ENCODE results near the gene BCL2.

GRCh38 chr18:63316612-63317555, 2.7 kb downstream of the BCL2 start:
- TF ChIP-seq CTCF (conservative IDR thresholded peaks at IDR 0.05; ENCODE audit: low read depth, low read length) = no peak
- no peak for TF ChIP-seq EZH2 (IDR thresholded peaks at IDR 0.05; ENCODE audit: low read length, unreplicated experiment)
- TF ChIP-seq EZH2phosphoT487 (IDR thresholded peaks at IDR 0.05; ENCODE audit: borderline replicate concordance, low read length) = no peak
